ENCODE data around the gene PARG.
A peak's percentile ranks its signal among the peaks of the same experiment; 100 is the strongest.
"Not testable (repeated sequence)": the region's sequence is repeated elsewhere in the genome, so short reads cannot be mapped to it uniquely, and the experiment has no call there.

PARG gene

GRCh38 chr10:49890025-49890424 lies 51.8 kb downstream of the PARG start:
- not testable (repeated sequence) for H3K18ac ChIP-seq (ENCODE audit: low read depth in 1 of 2, low read length in 2 of 2); H3K14ac ChIP-seq (ENCODE audit: low read length in 2 of 2); H3K4me2 ChIP-seq (ENCODE audit: low read length, poor library complexity, severe bottlenecking); H3K4me3 ChIP-seq (ENCODE audit: insufficient read depth in 1 of 2, low read depth in 1 of 2, low read length in 2 of 2); H3K4ac ChIP-seq (ENCODE audit: low read depth in 1 of 2, low read length in 2 of 2); H3K23ac ChIP-seq (ENCODE audit: low read length in 2 of 2); H3K36me3 ChIP-seq (ENCODE audit: control insufficient read depth in 1 of 2, insufficient read depth in 2 of 2, low read depth in 1 of 2, low read length in 2 of 2); H3K79me1 ChIP-seq (replicated peaks; ENCODE audit: low read length, poor library complexity, severe bottlenecking); H2AFZ ChIP-seq (ENCODE audit: low read depth, low read length); H4K91ac ChIP-seq (ENCODE audit: low read length); H2BK5ac ChIP-seq (ENCODE audit: low read depth, low read length, poor library complexity, severe bottlenecking); H2BK15ac ChIP-seq (ENCODE audit: low read depth, poor library complexity, severe bottlenecking); H3K9ac ChIP-seq (ENCODE audit: low read length); DNase-seq; H2BK120ac ChIP-seq (ENCODE audit: low read depth, low read length); H3K9me3 ChIP-seq (ENCODE audit: control insufficient read depth, low read length); H3K27ac ChIP-seq (ENCODE audit: low read length, poor library complexity, severe bottlenecking); H2BK12ac ChIP-seq (ENCODE audit: low read length in 2 of 2); H3K27me3 ChIP-seq (ENCODE audit: control insufficient read depth in 1 of 2, insufficient read depth in 1 of 2, low read length in 2 of 2); H2AK5ac ChIP-seq (ENCODE audit: low read length, severe bottlenecking); H3K4me1 ChIP-seq (ENCODE audit: control insufficient read depth, insufficient read depth, low read depth, low read length); H4K8ac ChIP-seq (ENCODE audit: low read length)
- no CpG with 5 or more reads among the region's 5 CpGs for WGBS

GRCh38 chr10:49884739-49885331 lies 57.0 kb downstream of the PARG start:
- not testable (repeated sequence) for H2AFZ ChIP-seq (ENCODE audit: low read depth, low read length); H3K27me3 ChIP-seq (ENCODE audit: control insufficient read depth in 1 of 2, insufficient read depth in 1 of 2, low read length in 2 of 2); H2BK5ac ChIP-seq (ENCODE audit: low read depth, low read length, poor library complexity, severe bottlenecking); H3K27ac ChIP-seq (ENCODE audit: low read length, poor library complexity, severe bottlenecking); H3K9me3 ChIP-seq (ENCODE audit: control insufficient read depth, low read length); H3K4me3 ChIP-seq (ENCODE audit: insufficient read depth in 1 of 2, low read depth in 1 of 2, low read length in 2 of 2); H3K79me1 ChIP-seq (replicated peaks; ENCODE audit: low read length, poor library complexity, severe bottlenecking); H3K4me2 ChIP-seq (ENCODE audit: low read length, poor library complexity, severe bottlenecking); H2BK12ac ChIP-seq (ENCODE audit: low read length in 2 of 2); H2AK5ac ChIP-seq (ENCODE audit: low read length, severe bottlenecking); H3K4me1 ChIP-seq (ENCODE audit: control insufficient read depth, insufficient read depth, low read depth, low read length); H4K8ac ChIP-seq (ENCODE audit: low read length); H3K36me3 ChIP-seq (ENCODE audit: control insufficient read depth in 1 of 2, insufficient read depth in 2 of 2, low read depth in 1 of 2, low read length in 2 of 2); H3K9ac ChIP-seq (ENCODE audit: low read length); H4K91ac ChIP-seq (ENCODE audit: low read length); H3K23ac ChIP-seq (ENCODE audit: low read length in 2 of 2); H3K14ac ChIP-seq (ENCODE audit: low read length in 2 of 2); H3K4ac ChIP-seq (ENCODE audit: low read depth in 1 of 2, low read length in 2 of 2); H3K18ac ChIP-seq (ENCODE audit: low read depth in 1 of 2, low read length in 2 of 2); H2BK15ac ChIP-seq (ENCODE audit: low read depth, poor library complexity, severe bottlenecking); H2BK120ac ChIP-seq (ENCODE audit: low read depth, low read length)
- peak; percentile 2 for DNase-seq
- 50% methylated on average over 1 of the region's 3 CpGs for WGBS

DNA sequence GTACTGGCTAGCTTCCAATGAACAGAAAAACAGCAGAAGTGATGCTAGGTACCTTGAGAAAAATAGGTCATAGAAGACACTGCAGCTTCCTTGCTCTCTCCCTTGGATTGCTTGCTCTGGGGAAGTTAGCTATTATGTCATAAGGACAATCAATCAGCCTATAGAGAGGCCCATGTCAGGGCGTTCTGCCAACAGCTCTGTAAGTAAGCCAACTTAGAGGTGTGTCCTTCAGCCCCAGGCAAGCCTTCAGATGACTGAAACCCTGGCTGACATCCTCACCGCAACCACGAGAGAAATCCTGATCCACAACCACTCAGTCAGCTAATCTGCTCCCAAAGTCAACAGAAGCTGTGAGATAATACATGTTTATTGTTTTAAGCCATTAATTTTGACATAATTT lies 58.0 kb downstream of the PARG start:
- not testable (repeated sequence) for H3K36me3 ChIP-seq (ENCODE audit: control insufficient read depth in 1 of 2, insufficient read depth in 2 of 2, low read depth in 1 of 2, low read length in 2 of 2); H3K4me1 ChIP-seq (ENCODE audit: control insufficient read depth, insufficient read depth, low read depth, low read length); H4K8ac ChIP-seq (ENCODE audit: low read length); H2BK5ac ChIP-seq (ENCODE audit: low read depth, low read length, poor library complexity, severe bottlenecking); H3K79me1 ChIP-seq (replicated peaks; ENCODE audit: low read length, poor library complexity, severe bottlenecking); H3K4me2 ChIP-seq (ENCODE audit: low read length, poor library complexity, severe bottlenecking); H3K9me3 ChIP-seq (ENCODE audit: control insufficient read depth, low read length); H2AK5ac ChIP-seq (ENCODE audit: low read length, severe bottlenecking); H3K27me3 ChIP-seq (ENCODE audit: control insufficient read depth in 1 of 2, insufficient read depth in 1 of 2, low read length in 2 of 2); H3K14ac ChIP-seq (ENCODE audit: low read length in 2 of 2); DNase-seq; H3K27ac ChIP-seq (ENCODE audit: low read length, poor library complexity, severe bottlenecking); H2AFZ ChIP-seq (ENCODE audit: low read depth, low read length); H2BK12ac ChIP-seq (ENCODE audit: low read length in 2 of 2); H3K23ac ChIP-seq (ENCODE audit: low read length in 2 of 2); H2BK120ac ChIP-seq (ENCODE audit: low read depth, low read length); H3K18ac ChIP-seq (ENCODE audit: low read depth in 1 of 2, low read length in 2 of 2); H3K9ac ChIP-seq (ENCODE audit: low read length); H3K4me3 ChIP-seq (ENCODE audit: insufficient read depth in 1 of 2, low read depth in 1 of 2, low read length in 2 of 2); H4K91ac ChIP-seq (ENCODE audit: low read length); H3K4ac ChIP-seq (ENCODE audit: low read depth in 1 of 2, low read length in 2 of 2); H2BK15ac ChIP-seq (ENCODE audit: low read depth, poor library complexity, severe bottlenecking)
- WGBS: no CpG with 5 or more reads among the region's 3 CpGs

GRCh38 chr10:49882327-49882726 lies 59.5 kb downstream of the PARG start:
- not testable (repeated sequence) for H3K27me3 ChIP-seq (ENCODE audit: control insufficient read depth in 1 of 2, insufficient read depth in 1 of 2, low read length in 2 of 2); H3K27ac ChIP-seq (ENCODE audit: low read length, poor library complexity, severe bottlenecking); H4K91ac ChIP-seq (ENCODE audit: low read length); H3K4ac ChIP-seq (ENCODE audit: low read depth in 1 of 2, low read length in 2 of 2); H3K4me3 ChIP-seq (ENCODE audit: insufficient read depth in 1 of 2, low read depth in 1 of 2, low read length in 2 of 2); H3K4me2 ChIP-seq (ENCODE audit: low read length, poor library complexity, severe bottlenecking); H2BK12ac ChIP-seq (ENCODE audit: low read length in 2 of 2); H3K18ac ChIP-seq (ENCODE audit: low read depth in 1 of 2, low read length in 2 of 2); H2BK120ac ChIP-seq (ENCODE audit: low read depth, low read length); H3K4me1 ChIP-seq (ENCODE audit: control insufficient read depth, insufficient read depth, low read depth, low read length); H3K9me3 ChIP-seq (ENCODE audit: control insufficient read depth, low read length); H2BK15ac ChIP-seq (ENCODE audit: low read depth, poor library complexity, severe bottlenecking); H2BK5ac ChIP-seq (ENCODE audit: low read depth, low read length, poor library complexity, severe bottlenecking); H2AFZ ChIP-seq (ENCODE audit: low read depth, low read length); H3K36me3 ChIP-seq (ENCODE audit: control insufficient read depth in 1 of 2, insufficient read depth in 2 of 2, low read depth in 1 of 2, low read length in 2 of 2); H3K79me1 ChIP-seq (replicated peaks; ENCODE audit: low read length, poor library complexity, severe bottlenecking); H2AK5ac ChIP-seq (ENCODE audit: low read length, severe bottlenecking); H4K8ac ChIP-seq (ENCODE audit: low read length); H3K23ac ChIP-seq (ENCODE audit: low read length in 2 of 2); H3K9ac ChIP-seq (ENCODE audit: low read length); DNase-seq; H3K14ac ChIP-seq (ENCODE audit: low read length in 2 of 2)
- WGBS: 100% methylated on average over 1 of the region's 3 CpGs

All from mesenchymal stem cell (in vitro differentiated cells and primary cell).